WTC11 (cell line): ENCODE results near the gene GATB. TPM values are rescaled to one million over a fixed set of nuclear protein-coding genes. Genes with fewer than 3 reads are reported as not detected.

Source experiments
- ATAC-seq: fragments of 200-7000 bp; cut with Tn5 transposase; 2 replicates; pipeline ENCODE4 v1.10.0; 2021; ENCODE audit warnings: mild to moderate bottlenecking, moderate library complexity
- CTCF ChIA-PET: fragments of 300-600 bp; sonication (Branson Sonifier 250); formaldehyde crosslinking; loops from one replicate; lab custom pipeline; 2021; ENCODE audit warnings: antibody characterized with exemption; lab: Charles Lee
- POLR2A ChIA-PET: fragments of 350-600 bp; sonication (Branson Sonifier 250); formaldehyde crosslinking; loops from one replicate; lab custom pipeline; 2021; ENCODE audit warnings: antibody characterized with exemption; lab: Charles Lee
- DNase-seq: peaks from one replicate; pipeline ENCODE4 v3.0.0; 2021; ENCODE audit warnings: low spot score
- H3K27ac Mint-ChIP-seq: 2 replicates; pipeline ENCODE4 v1.8.0; 2021; ENCODE audit warnings: mixed read lengths
- H3K27me3 Mint-ChIP-seq: 2 replicates; pipeline ENCODE4 v1.8.0; 2021; ENCODE audit warnings: low read depth, mild to moderate bottlenecking, moderate library complexity, mixed read lengths
- H3K36me3 Mint-ChIP-seq: 2 replicates; pipeline ENCODE4 v1.8.0; 2021; ENCODE audit warnings: mixed read lengths
- H3K4me1 Mint-ChIP-seq: 2 replicates; pipeline ENCODE4 v1.8.0; 2022; ENCODE audit warnings: mixed read lengths
- H3K4me3 Mint-ChIP-seq: 2 replicates; pipeline ENCODE4 v1.8.0; 2021; ENCODE audit warnings: mild to moderate bottlenecking, moderate library complexity, mixed read lengths
- H3K9me3 Mint-ChIP-seq: 2 replicates; pipeline ENCODE4 v1.8.0; 2021; ENCODE audit warnings: mixed read lengths
- ATF2 ChIP-seq: sonication (generic); formaldehyde crosslinking; IDR thresholded peaks from 2 replicates; pipeline ENCODE4 v1.8.1; 2022; ENCODE audit warnings: low read depth, missing genetic modification reagents, borderline replicate concordance
- ATF3 ChIP-seq: sonication (generic); formaldehyde crosslinking; conservative IDR thresholded peaks from 2 replicates; pipeline ENCODE4 v1.8.1; 2022; ENCODE audit warnings: mild to moderate bottlenecking, missing genetic modification reagents
- CBFB ChIP-seq: sonication (generic); formaldehyde crosslinking; IDR thresholded peaks from 2 replicates; pipeline ENCODE4 v1.8.1; 2022; ENCODE audit warnings: mild to moderate bottlenecking, low read depth, missing genetic modification reagents
- CDX4 ChIP-seq: fragments of 250-450 bp; sonication (Bioruptor Pico); IDR thresholded peaks from 2 replicates; pipeline ENCODE4 v1.9.0; 2021; ENCODE audit warnings: moderate library complexity, mild to moderate bottlenecking, inconsistent platforms, borderline replicate concordance
- CREB1 ChIP-seq: sonication (generic); formaldehyde crosslinking; IDR thresholded peaks from 2 replicates; pipeline ENCODE4 v1.8.0; 2023; ENCODE audit warnings: mild to moderate bottlenecking, missing genetic modification reagents
- E2F4 ChIP-seq: sonication (generic); formaldehyde crosslinking; IDR thresholded peaks from 2 replicates; pipeline ENCODE4 v1.8.1; 2022; ENCODE audit warnings: low read depth, mild to moderate bottlenecking, moderate library complexity, missing genetic modification reagents, borderline replicate concordance
- E2F5 ChIP-seq: sonication (generic); formaldehyde crosslinking; IDR thresholded peaks from 2 replicates; pipeline ENCODE4 v1.8.1; 2022; ENCODE audit warnings: mild to moderate bottlenecking, moderate library complexity, missing genetic modification reagents
- EMX1 ChIP-seq: fragments of 250-450 bp; sonication (Bioruptor Pico); IDR thresholded peaks from 2 replicates; pipeline ENCODE4 v1.8.0; 2021; ENCODE audit warnings: mild to moderate bottlenecking
- ESRRA ChIP-seq: sonication (generic); formaldehyde crosslinking; IDR thresholded peaks from 2 replicates; pipeline ENCODE4 v1.8.1; 2022; ENCODE audit warnings: mild to moderate bottlenecking, missing genetic modification reagents, borderline replicate concordance
- FOXP1 ChIP-seq: sonication (generic); formaldehyde crosslinking; IDR thresholded peaks from 2 replicates; pipeline ENCODE4 v1.8.0; 2022; ENCODE audit warnings: missing genetic modification reagents, mild to moderate bottlenecking, moderate library complexity, borderline replicate concordance
- IRF1 ChIP-seq: sonication (generic); formaldehyde crosslinking; IDR thresholded peaks from 2 replicates; pipeline ENCODE4 v1.8.0; 2023; ENCODE audit warnings: missing genetic modification reagents
- IRF2 ChIP-seq: sonication (generic); formaldehyde crosslinking; IDR thresholded peaks from 2 replicates; pipeline ENCODE4 v1.8.0; 2022; ENCODE audit warnings: low read depth, missing genetic modification reagents, borderline replicate concordance
- MAX ChIP-seq: sonication (generic); formaldehyde crosslinking; IDR thresholded peaks from 2 replicates; pipeline ENCODE4 v1.8.0; 2022; ENCODE audit warnings: mild to moderate bottlenecking, missing genetic modification reagents
- MLX ChIP-seq: sonication (generic); formaldehyde crosslinking; IDR thresholded peaks from 2 replicates; pipeline ENCODE4 v1.8.1; 2023; ENCODE audit warnings: mild to moderate bottlenecking, missing genetic modification reagents, moderate library complexity
- NFE2L1 ChIP-seq: sonication (generic); formaldehyde crosslinking; IDR thresholded peaks from 2 replicates; pipeline ENCODE4 v1.8.1; 2023; ENCODE audit warnings: missing genetic modification reagents
- NR1H2 ChIP-seq: sonication (generic); formaldehyde crosslinking; IDR thresholded peaks from 2 replicates; pipeline ENCODE4 v1.9.0; 2021; ENCODE audit warnings: mild to moderate bottlenecking, moderate library complexity, missing genetic modification reagents
- PRDM15 ChIP-seq: sonication (generic); formaldehyde crosslinking; IDR thresholded peaks from 2 replicates; pipeline ENCODE4 v1.8.0; 2022; ENCODE audit warnings: missing genetic modification reagents
- PRRX2 ChIP-seq: fragments of 250-450 bp; sonication (Bioruptor Pico); IDR thresholded peaks from 2 replicates; pipeline ENCODE4 v1.8.0; 2021; ENCODE audit warnings: mild to moderate bottlenecking
- ZNF281 ChIP-seq: sonication (generic); formaldehyde crosslinking; IDR thresholded peaks from 2 replicates; pipeline ENCODE4 v1.8.0; 2023; ENCODE audit warnings: mild to moderate bottlenecking, missing genetic modification reagents
- ZSCAN18 ChIP-seq: fragments of 250-450 bp; sonication (Bioruptor Pico); IDR thresholded peaks from 2 replicates; pipeline ENCODE4 v2.1.2; 2022; ENCODE audit warnings: mild to moderate bottlenecking, moderate library complexity
- total RNA-seq: library from RNA; stranded (reverse); gene quantifications from 3 replicates; pipeline ENCODE4 v1.2.3, GENCODE V29; 2021

Gene GATB
- total RNA-seq, 1 experiment from 2014 or later, result 22.7 TPM

GRCh38 chr4:151712777-151713176 is 48.0 kb downstream of the GATB start:
- DNase-seq, result no peak
- no peak overlapping the region for H3K27ac Mint-ChIP-seq
- no peak overlapping the region for H3K4me3 Mint-ChIP-seq
- TF ChIP-seq MAX (CRISPR knock-in tag), result no peak
- TF ChIP-seq CREB1 (CRISPR knock-in tag), result no peak
- no peak for TF ChIP-seq NFE2L1 (CRISPR knock-in tag)
- 0 out of 2 replicates have a peak, but pooled peaks cover 3% of the 10 kb centered on the region for H3K36me3 Mint-ChIP-seq
- H3K27me3 Mint-ChIP-seq, result no peaks in the 10 kb centered on the region
- CTCF ChIA-PET, result no interaction called here
- H3K9me3 Mint-ChIP-seq, result no peaks in the 10 kb centered on the region
- POLR2A ChIA-PET, result no interaction called here
- ATAC-seq, result no peak
- H3K4me1 Mint-ChIP-seq, result 0 out of 2 replicates have a peak, but pooled peaks cover 4% of the 10 kb centered on the region

GRCh38 chr4:151711646-151712045 is 49.2 kb downstream of the GATB start:
- H3K27me3 Mint-ChIP-seq, result no peaks in the 10 kb centered on the region
- H3K9me3 Mint-ChIP-seq, result no peaks in the 10 kb centered on the region
- H3K27ac Mint-ChIP-seq, result no peak overlapping the region
- H3K4me1 Mint-ChIP-seq, result 0 out of 2 replicates have a peak, but pooled peaks cover 4% of the 10 kb centered on the region
- POLR2A ChIA-PET, result no interaction called here
- CTCF ChIA-PET, result no interaction called here
- no peak overlapping the region for H3K4me3 Mint-ChIP-seq
- no peak for ATAC-seq
- 0 out of 2 replicates have a peak, but pooled peaks cover 3% of the 10 kb centered on the region for H3K36me3 Mint-ChIP-seq
- no peak for DNase-seq
- TF ChIP-seq CBFB (CRISPR knock-in tag), result no peak
- TF ChIP-seq ZNF281, result no peak
- TF ChIP-seq IRF1 (CRISPR knock-in tag), result no peak
- no peak for TF ChIP-seq FOXP1
- TF ChIP-seq PRDM15 (CRISPR knock-in tag), result no peak
- no peak for TF ChIP-seq NR1H2
- TF ChIP-seq PRRX2 (CRISPR knock-in tag), result no peak
- TF ChIP-seq ZSCAN18 (CRISPR knock-in tag), result no peak
- TF ChIP-seq CDX4 (CRISPR knock-in tag), result no peak
- TF ChIP-seq MLX (CRISPR knock-in tag), result no peak
- TF ChIP-seq IRF2 (CRISPR knock-in tag), result no peak
- TF ChIP-seq EMX1 (CRISPR knock-in tag), result no peak
- no peak for TF ChIP-seq ATF2 (CRISPR knock-in tag)
- no peak for TF ChIP-seq ESRRA (CRISPR knock-in tag)
- TF ChIP-seq E2F5 (CRISPR knock-in tag), result no peak
- TF ChIP-seq E2F4 (CRISPR knock-in tag), result no peak
- TF ChIP-seq ATF3, result no peak
